GM21447 (cell line): ENCODE results near the gene PGAM1.
"Not testable (repeated sequence)": the region's sequence is repeated elsewhere in the genome, so short reads cannot be mapped to it uniquely, and the experiment has no call there.

Experiments
- ATAC-seq: cut with Tn5 transposase; IDR thresholded peaks from one replicate; pipeline ENCODE4 v1.9.1; 2021; ENCODE audit not compliant: unreplicated experiment

PGAM1 gene

GRCh38 chr10:97407211-97407951 is 18.6 kb upstream of the PGAM1 start:
- ATAC-seq: peak; percentile 91

DNA sequence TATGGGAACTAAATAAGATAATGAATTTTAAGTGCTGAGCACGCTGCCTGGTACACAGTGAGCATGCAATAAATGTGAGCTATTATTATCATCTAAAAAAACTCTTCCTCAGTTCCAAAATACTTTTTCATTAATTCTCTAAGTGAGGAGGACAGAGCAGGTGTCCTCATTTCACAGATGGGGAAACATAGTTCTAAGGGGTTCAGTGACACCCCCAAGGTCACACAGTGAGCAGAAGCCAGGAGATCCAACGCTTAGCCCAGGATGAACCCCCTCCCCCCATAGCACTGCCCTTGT is 18.1 kb upstream of the PGAM1 start:
- ATAC-seq: no peak

GRCh38 chr10:97408496-97408992 is 17.4 kb upstream of the PGAM1 start:
- no peak for ATAC-seq

- ATAC-seq: no peak
These were observed 14.6 kb upstream of the PGAM1 start for GRCh38 chr10:97411406-97411805.

GRCh38 chr10:97412891-97413304 is 13.1 kb upstream of the PGAM1 start:
- no peak for ATAC-seq

DNA sequence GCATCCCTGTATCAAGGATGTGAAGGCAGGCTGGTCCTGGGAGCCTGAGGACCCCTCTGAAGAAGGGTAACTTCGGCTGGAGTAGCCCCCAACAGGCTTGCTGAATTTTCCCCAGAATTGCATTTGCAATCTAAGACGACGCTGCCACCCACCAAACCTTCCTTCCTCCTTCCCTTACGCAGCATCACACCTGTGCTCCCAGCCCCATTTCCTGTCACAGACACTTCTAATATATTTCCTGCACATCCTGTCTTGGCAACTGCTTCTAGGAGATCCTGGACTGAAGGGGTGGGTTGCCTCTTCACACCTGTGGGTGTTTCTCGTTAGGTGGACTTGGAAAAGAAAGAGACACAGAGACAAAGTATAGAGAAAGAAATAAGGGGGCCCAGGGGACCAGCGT is 9.4 kb upstream of the PGAM1 start:
- no peak for ATAC-seq

GRCh38 chr10:97423757-97424098 is 2.3 kb upstream of the PGAM1 start:
- not testable (repeated sequence) for ATAC-seq

DNA sequence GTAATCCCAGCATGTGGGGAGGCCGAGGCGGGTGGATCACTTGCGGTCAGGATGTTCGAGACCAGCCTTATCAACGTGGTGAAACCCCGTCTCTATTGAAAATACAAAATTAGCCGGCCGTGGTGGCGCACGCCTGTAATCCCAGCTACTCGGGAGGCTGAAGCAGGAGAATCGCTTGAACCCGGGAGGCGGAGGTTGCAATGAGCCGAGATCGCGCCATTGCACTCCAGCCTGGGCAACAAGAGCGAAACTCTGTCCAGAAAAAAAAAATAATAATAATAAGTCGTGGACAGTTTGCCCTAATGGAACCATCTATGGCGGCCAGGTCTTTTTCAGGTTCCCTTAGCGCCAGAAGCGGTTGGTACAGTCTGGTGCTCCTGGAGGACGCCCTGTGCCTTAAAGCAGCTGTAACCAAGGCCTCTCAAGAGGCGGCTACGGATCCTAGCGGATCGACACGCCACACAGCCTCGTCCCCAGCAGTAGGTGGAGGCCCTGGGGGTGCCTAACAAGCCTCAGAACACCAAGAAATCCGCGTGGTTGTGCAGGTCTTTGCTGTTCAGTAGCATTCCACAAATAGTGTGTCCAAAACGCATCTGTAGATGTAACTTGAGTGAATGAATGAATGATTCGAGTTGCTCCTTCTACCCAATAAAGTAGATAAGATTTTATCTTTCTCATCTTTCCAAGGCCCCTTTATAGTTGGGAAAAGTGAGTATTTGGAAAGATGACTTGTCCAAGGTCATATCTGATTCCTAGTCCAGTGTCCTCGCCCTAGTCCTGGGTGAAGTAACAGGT is 982 bp downstream of the PGAM1 start:
- no peak for ATAC-seq

GRCh38 chr10:97427571-97428179 is 1.7 kb downstream of the PGAM1 start:
- ATAC-seq: no peak

DNA sequence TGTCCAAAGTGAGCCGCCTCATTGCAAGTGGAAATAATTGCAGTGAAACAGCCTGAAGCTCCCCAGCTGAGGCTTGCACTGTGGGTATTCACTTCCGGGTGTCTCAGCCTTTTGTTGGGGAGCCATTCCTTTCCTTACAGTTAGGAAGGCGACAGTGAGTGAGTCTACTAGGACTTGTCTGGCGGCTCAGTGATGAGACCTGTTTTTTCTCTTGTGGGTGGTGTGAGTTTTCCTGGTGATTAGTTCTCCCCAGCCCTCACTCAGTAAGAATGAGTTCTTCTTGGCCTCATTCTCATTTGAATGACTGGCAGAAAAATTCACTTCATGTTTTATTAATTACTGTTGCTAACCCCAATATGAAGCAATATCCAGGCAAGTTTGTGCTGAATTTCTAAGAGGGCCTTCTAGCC is 2.6 kb downstream of the PGAM1 start:
- ATAC-seq: no peak

GRCh38 chr10:97434055-97434454 is 8.1 kb downstream of the PGAM1 start:
- no peak for ATAC-seq

- no peak for ATAC-seq
These were observed 8.6 kb downstream of the PGAM1 start for GRCh38 chr10:97434557-97434956.

DNA sequence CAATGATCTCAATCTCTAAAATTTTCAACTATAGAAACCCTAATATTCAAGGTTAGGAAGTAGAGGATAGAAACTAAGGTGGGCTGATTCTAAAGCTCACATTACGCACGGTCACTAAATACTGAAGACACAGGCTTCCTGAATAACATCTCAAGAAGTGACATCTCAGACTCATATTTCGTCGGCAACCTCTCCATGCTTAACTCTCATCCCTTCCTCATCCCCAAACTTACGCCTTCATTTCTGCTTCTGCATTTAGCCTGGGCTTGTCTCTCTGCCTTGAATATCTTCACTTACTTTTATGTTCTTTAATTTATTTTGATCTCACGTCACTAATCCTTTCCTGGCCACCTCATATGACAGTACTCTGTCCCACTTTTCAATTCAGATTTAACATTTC is 9.2 kb downstream of the PGAM1 start:
- no peak for ATAC-seq

- ATAC-seq: no peak
These were observed 16.3 kb downstream of the PGAM1 start for GRCh38 chr10:97442277-97442676.

DNA sequence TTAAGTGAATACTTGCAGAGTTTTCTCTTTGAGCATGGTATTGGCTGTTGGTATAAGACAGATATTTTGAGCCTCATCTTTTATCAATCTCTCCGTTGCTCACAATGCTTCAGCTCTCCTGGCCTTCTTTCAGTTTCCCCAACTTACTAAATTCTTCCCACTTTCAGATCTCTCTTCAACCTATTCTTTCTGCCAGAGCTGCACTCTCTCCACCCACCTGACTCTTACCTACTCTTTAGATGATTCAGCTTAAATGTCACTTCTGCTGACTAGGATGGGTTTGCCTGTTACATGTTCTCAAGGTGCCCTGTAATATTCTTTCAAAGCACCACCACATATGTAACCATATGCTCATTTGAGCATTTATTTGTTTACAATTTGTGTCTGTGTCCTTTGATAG is 18.2 kb downstream of the PGAM1 start:
- no peak for ATAC-seq

DNA sequence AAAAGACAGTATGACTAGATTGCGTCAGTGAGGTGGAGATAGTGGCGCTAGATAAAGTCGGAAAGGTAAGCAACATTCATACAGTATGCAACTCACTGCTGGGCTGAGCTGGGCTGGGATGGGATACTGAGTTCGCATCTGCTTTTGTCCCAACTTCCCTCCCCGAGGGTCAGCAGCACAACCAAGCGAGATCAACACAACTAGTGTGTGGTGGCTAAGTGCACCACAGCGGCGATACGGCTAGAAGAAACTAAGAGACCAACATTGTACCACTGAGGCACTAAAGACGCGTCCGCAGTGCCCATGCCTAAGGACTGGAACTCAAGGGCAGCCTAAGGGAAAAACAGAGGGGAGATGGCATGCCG is 19.3 kb downstream of the PGAM1 start:
- ATAC-seq: peak; percentile 4

- peak; percentile 97 for ATAC-seq
These were observed 20.0 kb downstream of the PGAM1 start, which contains the start of the genes EXOSC1 and ZDHHC16 for GRCh38 chr10:97445722-97446639. EXOSC1 (minus strand) TSS chr10:97446006; CDS start chr10:97445985, 21 bp downstream. ZDHHC16 (plus strand) TSS chr10:97446175; CDS start chr10:97451676, 5,501 bp downstream.

DNA sequence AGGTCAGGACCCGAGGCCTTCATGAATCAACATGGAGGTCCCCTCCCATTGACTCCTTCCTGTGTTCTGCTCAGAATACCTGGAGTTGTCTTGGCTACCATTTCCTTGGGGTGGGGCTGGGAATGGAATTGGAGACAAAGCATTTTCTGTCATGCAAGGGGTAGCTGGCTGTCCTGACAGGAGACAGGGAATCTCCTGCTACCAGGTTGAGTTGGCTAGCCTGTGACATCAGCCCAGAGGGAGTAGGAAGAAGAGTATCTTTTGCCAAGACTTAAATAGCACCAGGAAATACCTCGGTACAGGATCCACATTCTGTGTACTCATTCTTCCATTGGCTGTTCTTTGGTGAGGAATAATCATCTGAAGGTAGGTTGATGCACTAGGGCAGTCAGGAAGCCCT is 24.8 kb downstream of the PGAM1 start:
- ATAC-seq: no peak

DNA sequence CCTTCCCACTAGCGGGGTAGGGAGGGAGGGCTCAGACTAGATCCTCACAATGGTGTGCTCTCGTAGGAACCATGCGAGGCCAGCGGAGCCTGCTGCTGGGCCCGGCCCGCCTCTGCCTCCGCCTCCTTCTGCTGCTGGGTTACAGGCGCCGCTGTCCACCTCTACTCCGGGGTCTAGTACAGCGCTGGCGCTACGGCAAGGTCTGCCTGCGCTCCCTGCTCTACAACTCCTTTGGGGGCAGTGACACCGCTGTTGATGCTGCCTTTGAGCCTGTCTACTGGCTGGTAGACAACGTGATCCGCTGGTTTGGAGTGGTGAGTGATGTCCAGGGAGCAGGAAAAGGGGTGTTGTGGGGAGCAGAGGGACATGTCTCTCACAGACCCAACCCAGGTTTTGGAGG is 25.6 kb downstream of the PGAM1 start:
- ATAC-seq: no peak

DNA sequence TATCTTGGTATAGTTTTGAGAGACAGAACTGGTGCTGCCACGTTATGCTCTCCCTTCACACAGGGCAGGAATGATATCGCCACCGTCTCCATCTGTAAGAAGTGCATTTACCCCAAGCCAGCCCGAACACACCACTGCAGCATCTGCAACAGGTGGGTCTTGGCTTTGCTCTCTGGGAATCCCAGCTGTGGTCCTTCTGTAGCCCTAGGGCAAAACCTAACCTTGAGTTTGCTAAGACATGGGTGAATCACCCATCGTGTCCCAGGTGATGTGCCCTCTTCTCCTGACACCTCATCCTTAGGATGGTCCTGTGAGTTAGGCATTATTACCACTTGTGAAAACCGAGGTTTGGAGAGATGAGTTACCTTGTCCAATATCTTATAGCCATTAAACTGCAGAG is 26.4 kb downstream of the PGAM1 start:
- no peak for ATAC-seq
